GM21528 (cell line): ENCODE results near the gene SPATS1.

ENCODE experiments used
- ATAC-seq: cut with Tn5 transposase; IDR thresholded peaks from one replicate; pipeline ENCODE4 v1.9.1; 2021; ENCODE audit warnings: mild to moderate bottlenecking, moderate library complexity; ENCODE audit not compliant: unreplicated experiment, low FRiP score

SPATS1 gene

GRCh38 chr6:44386364-44386928 is 44.0 kb downstream of the SPATS1 start:
- ATAC-seq: no peak

GRCh38 chr6:44386929-44387345 is 44.5 kb downstream of the SPATS1 start:
- peak; percentile 6 for ATAC-seq

GRCh38 chr6:44387346-44388134 is 45.1 kb downstream of the SPATS1 start, which contains the start of gene CDC5L:
Gene CDC5L (plus strand): TSS chr6:44387706. CDS start chr6:44387824, 118 bp downstream.
- ATAC-seq: peak; percentile 83

- peak; percentile 27 for ATAC-seq
Measured at GRCh38 chr6:44388135-44388487, 45.7 kb downstream of the SPATS1 start.

- ATAC-seq: no peak
Measured at GRCh38 chr6:44388887-44389286, 46.4 kb downstream of the SPATS1 start.

GRCh38 chr6:44390158-44390683 is 47.8 kb downstream of the SPATS1 start:
- ATAC-seq: no peak
